SU-DHL-6 (cell line): ENCODE data around the gene SKI.

Experiments used
- H2AFZ ChIP-seq: fragments of 200-600 bp; sonication (generic); 2 replicates; pipeline ENCODE4 v1.6.1; 2014; ENCODE audit warnings: low read depth, mild to moderate bottlenecking, moderate library complexity, mixed read lengths, antibody characterized with exemption, low read length; ENCODE audit not compliant: severe bottlenecking
- H3F3A ChIP-seq: fragments of 200-600 bp; shearing (Covaris generic); 2 replicates; pipeline ENCODE4 v1.6.0; 2016; ENCODE audit warnings: antibody characterized with exemption, mild to moderate bottlenecking; ENCODE audit not compliant: insufficient read depth
- H3K27ac ChIP-seq: fragments of 200-600 bp; sonication (generic); 2 replicates; pipeline ENCODE4 v1.5.1; 2016; ENCODE audit warnings: low read depth, mild to moderate bottlenecking, low read length, moderate library complexity, mixed read lengths
- H3K27me3 ChIP-seq: fragments of 200-600 bp; sonication (generic), shearing (Covaris generic); 2 replicates; pipeline ENCODE4 v1.6.0; 2014; ENCODE audit warnings: mild to moderate bottlenecking, low read length
- H3K36me3 ChIP-seq: fragments of 200-600 bp; sonication (generic); 2 replicates; pipeline ENCODE4 v1.6.1; 2014; ENCODE audit warnings: mild to moderate bottlenecking, low read length, mixed read lengths
- H3K4me2 ChIP-seq: fragments of 300-600, 200-600 bp; shearing (Covaris generic), sonication (generic); 2 replicates; pipeline ENCODE4 v1.6.0; 2014; ENCODE audit warnings: low read length, low read depth, mild to moderate bottlenecking; ENCODE audit not compliant: poor library complexity, severe bottlenecking
- H3K4me3 ChIP-seq: fragments of 200-600 bp; sonication (generic); 2 replicates; pipeline ENCODE4 v1.5.1; 2014; ENCODE audit warnings: antibody characterized with exemption, low read length, mild to moderate bottlenecking, mixed read lengths; ENCODE audit not compliant: insufficient read depth, poor library complexity, severe bottlenecking
- H3K79me2 ChIP-seq: fragments of 200-600 bp; sonication (generic); 2 replicates; pipeline ENCODE4 v1.6.1; 2014; ENCODE audit warnings: mild to moderate bottlenecking, low read length, moderate library complexity; ENCODE audit not compliant: insufficient read depth
- H3K9ac ChIP-seq: fragments of 200-600 bp; sonication (generic); 2 replicates; pipeline ENCODE4 v1.7.0; 2014; ENCODE audit warnings: mild to moderate bottlenecking, low read length
- H3K9me2 ChIP-seq: fragments of 200-600 bp; sonication (generic); replicated peaks from 2 replicates; pipeline ENCODE4 v1.6.1; 2014; ENCODE audit warnings: low read length; ENCODE audit not compliant: insufficient read depth
- H3K9me3 ChIP-seq: fragments of 200-600 bp; sonication (generic); 2 replicates; pipeline ENCODE4 v1.6.1; 2014; ENCODE audit warnings: low read length, mixed read lengths; ENCODE audit not compliant: insufficient read depth
- H4K20me1 ChIP-seq: fragments of 200-600 bp; sonication (generic); 2 replicates; pipeline ENCODE4 v1.6.1; 2014; ENCODE audit warnings: low read depth, mild to moderate bottlenecking, antibody characterized with exemption, low read length, moderate library complexity, mixed read lengths
- CTCF ChIP-seq: fragments of 200-600 bp; sonication (generic); IDR thresholded peaks from one replicate; pipeline ENCODE4 v1.5.1; 2017; ENCODE audit warnings: antibody characterized with exemption, mild to moderate bottlenecking, low read length, moderate library complexity; ENCODE audit not compliant: insufficient read depth, poor library complexity, severe bottlenecking
- EZH2phosphoT487 ChIP-seq: fragments of 200-600 bp; sonication (generic), shearing (Covaris generic); conservative IDR thresholded peaks from 2 replicates; pipeline ENCODE4 v1.6.1; 2018; ENCODE audit warnings: mild to moderate bottlenecking, antibody characterized with exemption, low read length, moderate library complexity, mixed read lengths

SKI gene

DNA sequence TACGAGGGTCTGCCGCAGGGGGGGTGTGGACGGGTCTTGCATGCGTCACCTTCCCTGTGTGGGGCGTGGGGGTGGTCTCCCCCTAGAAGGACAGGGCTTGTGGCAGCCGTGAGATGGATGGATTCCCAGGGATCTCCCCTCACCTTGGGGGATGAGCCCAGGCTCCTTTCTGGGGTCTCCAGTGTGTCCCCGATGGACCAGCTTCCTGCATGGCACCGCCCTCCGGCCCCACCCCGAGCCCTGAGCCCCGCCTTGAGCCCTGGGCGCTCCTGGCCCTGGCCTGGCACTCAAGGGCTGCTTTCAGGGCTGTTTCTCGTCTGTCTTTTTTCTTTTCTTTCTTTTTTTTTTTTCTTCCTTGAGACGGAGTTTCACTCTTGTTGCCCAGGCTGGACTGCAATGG lies 59.5 kb downstream of the SKI start:
- Histone ChIP-seq H3K9ac (no peak overlapping the region), H3K79me2 (no peaks in the 10 kb centered on the region), H3K4me3 (no peak overlapping the region), H2AFZ (no peak overlapping the region), H3K27ac (no peak overlapping the region), H4K20me1 (no peaks in the 10 kb centered on the region; the same call in 1 of the 2 replicates), H3K36me3 (no peaks in the 10 kb centered on the region), H3F3A (no peaks in the 10 kb centered on the region), H3K9me2 (no peaks in the 10 kb centered on the region), H3K4me2 (no peak overlapping the region), H3K27me3 (no peaks in the 10 kb centered on the region), H3K9me3 (no peaks in the 10 kb centered on the region)
- TF ChIP-seq CTCF, result no peak
- TF ChIP-seq EZH2phosphoT487, result no peak

- no peaks in the 10 kb centered on the region for H3K27me3 ChIP-seq
- TF ChIP-seq CTCF (no peak), EZH2phosphoT487 (no peak)
- H3K9me3 ChIP-seq, result no peaks in the 10 kb centered on the region
- H2AFZ ChIP-seq, result no peak overlapping the region
- H3K4me2 ChIP-seq, result no peak overlapping the region
- no peaks in the 10 kb centered on the region for H3F3A ChIP-seq
- H3K36me3 ChIP-seq, result no peaks in the 10 kb centered on the region
- H3K27ac ChIP-seq, result no peak overlapping the region
- H3K9ac ChIP-seq, result no peak overlapping the region
- no peaks in the 10 kb centered on the region for H3K9me2 ChIP-seq
- no peaks in the 10 kb centered on the region; the same call in 1 of the 2 replicates for H4K20me1 ChIP-seq
- H3K79me2 ChIP-seq, result no peaks in the 10 kb centered on the region
- no peak overlapping the region for H3K4me3 ChIP-seq
Observed at GRCh38 chr1:2288311-2288710, 60.2 kb downstream of the SKI start.

DNA sequence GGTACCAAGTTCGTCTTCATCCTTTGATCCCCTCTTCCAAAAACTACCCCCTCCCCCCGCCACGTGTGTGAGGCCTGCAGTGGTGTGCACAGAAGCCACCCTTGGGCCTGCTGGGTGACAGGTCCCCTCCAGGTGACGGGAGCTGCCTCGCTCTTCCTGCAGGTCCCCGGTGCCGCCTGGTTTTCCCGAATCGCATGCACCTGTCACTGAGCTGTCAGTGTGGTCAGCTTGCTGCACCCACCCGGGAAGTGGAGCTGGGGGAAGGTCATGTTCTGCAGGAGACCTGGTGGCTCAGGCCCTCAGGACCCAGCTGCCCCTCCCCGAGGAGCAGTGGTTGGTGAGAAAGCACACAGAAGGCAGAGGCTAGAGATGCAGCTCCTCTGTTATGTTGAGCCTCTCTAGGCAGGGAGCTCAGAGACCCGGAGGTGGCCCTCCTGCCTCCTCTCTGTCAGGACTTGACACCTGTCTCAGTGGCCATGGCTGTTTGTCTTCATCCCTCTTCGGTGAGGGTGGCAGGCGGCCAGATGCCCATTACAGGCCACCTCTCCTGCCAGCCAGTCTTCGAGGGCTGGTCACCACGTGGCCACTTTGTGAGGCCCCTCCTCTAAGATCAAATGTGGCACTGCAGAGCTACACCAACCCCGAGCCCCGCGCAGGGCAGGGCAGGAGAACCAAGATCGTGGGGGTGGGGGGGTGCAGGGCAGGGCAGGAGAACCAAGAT lies 60.9 kb downstream of the SKI start:
- no peak overlapping the region for H3K9ac ChIP-seq
- H4K20me1 ChIP-seq, result no peaks in the 10 kb centered on the region; the same call in 1 of the 2 replicates
- no peak for TF ChIP-seq EZH2phosphoT487
- no peak for TF ChIP-seq CTCF
- H2AFZ ChIP-seq, result no peak overlapping the region
- H3K27ac ChIP-seq, result no peak overlapping the region
- H3K4me3 ChIP-seq, result no peak overlapping the region
- no peak overlapping the region for H3K4me2 ChIP-seq
- H3K27me3 ChIP-seq, result no peaks in the 10 kb centered on the region
- no peaks in the 10 kb centered on the region for H3F3A ChIP-seq
- H3K9me2 ChIP-seq, result no peaks in the 10 kb centered on the region
- H3K9me3 ChIP-seq, result no peaks in the 10 kb centered on the region
- no peaks in the 10 kb centered on the region for H3K79me2 ChIP-seq
- no peaks in the 10 kb centered on the region for H3K36me3 ChIP-seq
